Measurements from ENCODE around the gene WSB1. TPM values are rescaled to one million over a fixed set of nuclear protein-coding genes. Genes with fewer than 3 reads are reported as not detected.

The WSB1 gene
- total and polyA plus RNA-seq, 8 donors, result 15.7 to 531 (median 113) TPM

DNA sequence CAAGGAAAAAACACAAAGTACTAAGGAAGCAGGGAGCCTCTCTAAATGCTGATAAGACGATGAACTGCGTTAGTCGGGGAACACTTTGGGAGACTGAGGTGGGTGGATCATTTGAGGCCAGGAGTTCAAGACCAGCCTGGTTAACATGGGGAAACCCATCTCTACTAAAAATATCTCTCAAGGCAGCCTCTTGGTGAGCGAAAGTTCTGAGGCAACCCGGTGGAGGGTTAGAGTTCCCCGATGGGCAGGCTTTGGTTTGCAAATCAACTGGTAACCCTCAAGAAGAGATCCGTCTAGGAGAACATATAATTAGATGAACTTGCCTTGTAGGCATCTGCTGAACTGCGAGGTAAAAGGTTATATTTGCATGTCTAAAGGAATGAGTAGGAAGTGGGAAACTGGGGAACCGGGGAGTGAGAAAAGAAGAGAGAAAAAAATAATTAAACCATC is 44.6 kb downstream of the WSB1 start:
- intact Hi-C loops (cut with DNase I; ENCODE audit: low total_unique reads), result no loop called here
- H3K27me3 ChIP-seq, result no peaks in the 10 kb centered on the region
- no peak for DNase-seq
- no peak overlapping the region for H3K4me3 ChIP-seq
- no peaks in the 10 kb centered on the region for H3K36me3 ChIP-seq
- peaks cover 0 to 21% (median 8%) of the 10 kb centered on the region in 4 donors for H3K4me1 ChIP-seq
- H3K9me3 ChIP-seq, result no peaks in the 10 kb centered on the region
- 70 to 78% (median 70%) methylated on average over 9 of the region's 9 CpGs for WGBS, 5 donors
- TF ChIP-seq POLR2A (IDR thresholded peaks at IDR 0.05) (no peak), POLR2AphosphoS5 (IDR thresholded peaks at IDR 0.05) (no peak), EP300 (IDR thresholded peaks at IDR 0.05) (no peak), CTCF (IDR thresholded peaks at IDR 0.05) (no peak)
- no peak overlapping the region for H3K27ac ChIP-seq

DNA sequence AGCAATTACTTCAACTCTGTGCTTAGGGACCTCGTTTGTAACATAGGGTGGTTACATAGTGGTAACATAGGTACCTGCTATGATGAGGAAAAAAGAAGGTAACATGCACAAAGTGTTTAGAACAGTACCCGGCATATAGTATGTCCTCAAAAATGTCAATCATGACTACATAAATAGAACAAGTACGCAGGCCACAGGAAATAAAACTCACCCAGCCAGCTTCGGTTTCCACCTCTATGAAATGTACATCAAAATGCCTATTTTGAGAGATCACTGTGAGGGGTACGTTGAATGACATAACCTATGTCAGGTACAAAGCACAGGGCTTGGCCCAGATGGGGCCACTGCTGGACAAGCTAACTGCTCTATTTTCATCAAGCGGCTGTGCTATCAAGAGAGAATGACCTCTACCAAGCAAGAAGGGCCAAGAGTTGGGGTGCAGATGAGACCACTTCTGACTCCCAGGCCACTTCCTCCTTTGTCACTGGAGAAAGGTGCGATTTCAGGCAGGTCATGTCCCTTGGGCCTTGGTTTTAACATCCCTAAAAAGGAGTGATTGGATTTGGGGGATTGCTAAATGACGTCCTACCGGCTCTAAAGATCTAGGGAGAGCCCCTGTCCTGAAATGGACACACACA is 45.4 kb downstream of the WSB1 start:
- no peak overlapping the region for H3K27ac ChIP-seq
- WGBS, 5 donors, result 87 to 91% (median 90%) methylated on average over 9 of the region's 9 CpGs
- TF ChIP-seq POLR2A (IDR thresholded peaks at IDR 0.05) (no peak), CTCF (IDR thresholded peaks at IDR 0.05) (no peak), EP300 (IDR thresholded peaks at IDR 0.05) (no peak), POLR2AphosphoS5 (IDR thresholded peaks at IDR 0.05) (no peak)

DNA sequence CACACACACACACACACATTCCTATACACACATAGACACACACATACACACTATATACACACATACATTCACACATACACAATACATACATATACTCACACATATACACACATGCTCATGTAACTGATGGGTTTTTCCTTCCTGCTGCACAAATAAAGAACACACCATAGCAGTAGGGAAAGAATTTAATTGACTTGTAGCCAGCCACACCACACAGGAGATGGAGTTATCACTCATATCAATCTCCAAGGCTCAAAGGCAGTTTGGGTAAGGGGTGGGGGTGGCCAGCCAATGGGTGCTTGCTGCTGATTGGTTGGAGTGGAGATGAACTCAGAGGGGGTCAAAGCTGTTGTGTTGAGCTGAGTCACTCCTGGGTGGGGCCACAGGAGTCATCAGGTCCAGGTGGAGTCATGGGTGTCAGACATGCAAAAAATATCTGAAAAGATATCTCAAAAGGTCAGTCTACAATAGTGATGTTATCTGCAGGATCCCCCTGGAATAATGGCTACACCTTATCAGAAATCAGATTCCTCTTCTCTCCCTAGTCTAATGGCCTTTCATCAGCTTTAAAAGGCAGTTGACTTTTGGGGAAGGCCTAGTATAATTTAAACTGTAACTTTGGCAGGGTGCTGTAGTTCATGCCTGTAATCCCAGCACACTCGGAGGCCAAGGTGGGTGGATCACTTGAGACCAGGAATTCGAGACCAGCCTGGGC is 46.1 kb downstream of the WSB1 start:
- no peak overlapping the region for H3K27ac ChIP-seq
- TF ChIP-seq POLR2A (IDR thresholded peaks at IDR 0.05), result no peak
- no peak for TF ChIP-seq CTCF (IDR thresholded peaks at IDR 0.05)
- no peak for TF ChIP-seq EP300 (IDR thresholded peaks at IDR 0.05)
- no peak for TF ChIP-seq POLR2AphosphoS5 (IDR thresholded peaks at IDR 0.05)
- WGBS, 5 donors, result 83 to 97% (median 88%) methylated on average over 2 of the region's 2 CpGs
- no peaks in the 10 kb centered on the region for H3K9me3 ChIP-seq
- intact Hi-C loops (cut with DNase I; ENCODE audit: low total_unique reads), result loop anchor here (5.0 kb wide), 2 partner anchors 98 to 112 kb away; no protein-coding TSS in a partner anchor
- H3K36me3 ChIP-seq, result no peaks in the 10 kb centered on the region
- peaks cover 0 to 27% (median 5%) of the 10 kb centered on the region in 4 donors for H3K4me1 ChIP-seq
- H3K4me3 ChIP-seq, result no peak overlapping the region
- DNase-seq, result no peak
- no peaks in the 10 kb centered on the region for H3K27me3 ChIP-seq

More for the DNA sequence above, 45.4 kb downstream of the WSB1 start:
- intact Hi-C loops (cut with DNase I; ENCODE audit: low total_unique reads), result no loop called here
- no peaks in the 10 kb centered on the region for H3K27me3 ChIP-seq
- no peaks in the 10 kb centered on the region for H3K36me3 ChIP-seq
- H3K4me1 ChIP-seq, result peaks cover 0 to 20% (median 5%) of the 10 kb centered on the region in 4 donors
- no peak overlapping the region for H3K4me3 ChIP-seq
- DNase-seq, result no peak
- H3K9me3 ChIP-seq, result no peaks in the 10 kb centered on the region

DNA sequence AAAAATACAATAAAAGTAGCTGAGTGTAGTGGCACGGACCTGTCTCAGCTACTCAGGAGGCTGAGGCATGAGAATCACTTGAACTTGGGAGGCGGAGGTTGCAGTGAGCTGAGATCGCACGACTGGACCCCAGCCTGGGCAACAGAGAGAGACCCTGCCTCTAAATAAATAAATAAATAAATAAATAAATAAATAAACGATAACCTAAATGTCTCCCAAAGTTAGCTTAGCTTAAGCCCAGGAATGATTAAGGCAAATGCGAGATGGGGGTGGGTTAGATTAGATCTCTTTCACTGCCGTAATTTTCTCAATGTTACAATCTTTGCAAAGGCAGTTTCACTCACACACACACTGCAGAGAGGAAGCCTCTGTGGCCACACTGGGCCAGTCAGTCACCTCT is 46.7 kb downstream of the WSB1 start:
- no peak for DNase-seq
- 91 to 97% (median 94%) methylated on average over 7 of the region's 7 CpGs for WGBS, 5 donors
- Histone ChIP-seq H3K36me3 (no peaks in the 10 kb centered on the region), H3K27me3 (no peaks in the 10 kb centered on the region), H3K9me3 (no peaks in the 10 kb centered on the region), H3K4me3 (no peak overlapping the region), H3K27ac (no peak overlapping the region), H3K4me1 (peaks cover 0 to 28% (median 5%) of the 10 kb centered on the region in 4 donors)
- intact Hi-C loops (cut with DNase I; ENCODE audit: low total_unique reads), result loop anchor here (5.0 kb wide), 2 partner anchors 98 to 112 kb away; no protein-coding TSS in a partner anchor
- no peak for TF ChIP-seq CTCF (IDR thresholded peaks at IDR 0.05)
- TF ChIP-seq EP300 (IDR thresholded peaks at IDR 0.05), result no peak
- no peak for TF ChIP-seq POLR2AphosphoS5 (IDR thresholded peaks at IDR 0.05)
- TF ChIP-seq POLR2A (IDR thresholded peaks at IDR 0.05), result no peak

Data from stomach (tissue), 9 donors.